Measurements from ENCODE around the gene FMO4. TPM values are rescaled to one million over a fixed set of nuclear protein-coding genes. Genes with fewer than 3 reads are reported as not detected.

FMO4 gene
- total and polyA plus RNA-seq, 2 of the 13 experiments (the other 11 are each of a cell fraction or from before 2014, with no cell fraction given), result 0.07 to 0.29 TPM

DNA sequence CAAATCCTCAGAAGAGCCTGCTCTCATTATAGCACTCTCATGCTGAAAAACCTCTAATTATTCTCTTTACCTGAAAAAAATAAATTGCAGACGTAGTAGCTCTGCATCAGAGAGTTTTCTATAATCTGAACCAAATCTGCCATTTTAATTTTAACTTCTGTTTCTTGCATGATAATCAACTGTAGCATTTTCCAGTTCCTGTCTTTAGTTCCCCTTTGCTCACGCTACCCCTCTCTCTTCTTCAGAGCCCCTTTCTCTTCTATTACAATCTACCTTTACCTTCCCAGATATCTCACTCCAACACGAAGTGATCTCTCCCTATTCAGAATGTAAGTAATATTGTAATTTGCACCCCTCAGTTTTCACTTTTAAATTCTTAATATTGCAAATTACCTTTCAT is 34.3 kb upstream of the FMO4 start:
- no TSS peak for BruUV-seq (replicated peaks)
- POLR2A ChIA-PET, result no interaction called here
- ATAC-seq (no peak), DNase-seq (ENCODE audit: low spot score) (no peak), FAIRE-seq (no peak)
- Histone ChIP-seq H4K20me1 (ENCODE audit: insufficient read depth, low read length) (no peaks in the 10 kb centered on the region), H3K9ac (ENCODE audit: insufficient read depth, low read depth, low read length) (no peak overlapping the region), H3K4me1 (ENCODE audit: insufficient read depth, low read length) (no peaks in the 10 kb centered on the region), H3K4me2 (ENCODE audit: low read depth, low read length) (no peak overlapping the region), H3K27me3 (ENCODE audit: control insufficient read depth in 1 of 2, insufficient read depth in 2 of 2, low read length in 2 of 2) (no peaks in the 10 kb centered on the region; a peak in 1 of 5 replicates), H3K79me2 (ENCODE audit: insufficient read depth, low read length) (no peaks in the 10 kb centered on the region), H2AFZ (ENCODE audit: low read length) (no peak overlapping the region), H3K36me3 (replicated peaks in 1 of 2; ENCODE audit: control insufficient read depth in 1 of 2, insufficient read depth in 2 of 2, low read length in 2 of 2) (no peaks in the 10 kb centered on the region), H3K4me3 (replicated peaks in 1 of 3; ENCODE audit: insufficient read depth in 1 of 3, low read depth in 2 of 3, low read length in 3 of 3) (no peak overlapping the region), H3K27ac (ENCODE audit: extremely low read length, insufficient read depth, low read length) (no peak overlapping the region), H3K9me3 (ENCODE audit: low read length) (no peaks in the 10 kb centered on the region)
- intact Hi-C loops (cut with micrococcal nuclease; ENCODE audit: unreplicated experiment), result no loop called here
- CTCF ChIA-PET (ENCODE audit: low intra/inter-chr PET ratio, low total read pairs), result no interaction called here
- no peak for TF ChIP-seq ZFY (CRISPR knock-in tag; IDR thresholded peaks at IDR 0.05)
- TF ChIP-seq PRMT3 (CRISPR knock-in tag; IDR thresholded peaks at IDR 0.05; ENCODE audit: borderline replicate concordance, low read depth), result no peak
- TF ChIP-seq ARHGAP35 (CRISPR knock-in tag; IDR thresholded peaks at IDR 0.05; ENCODE audit: borderline replicate concordance), result no peak
- no peak for TF ChIP-seq SATB2 (CRISPR knock-in tag; IDR thresholded peaks at IDR 0.05)
- TF ChIP-seq, protein P1, sequence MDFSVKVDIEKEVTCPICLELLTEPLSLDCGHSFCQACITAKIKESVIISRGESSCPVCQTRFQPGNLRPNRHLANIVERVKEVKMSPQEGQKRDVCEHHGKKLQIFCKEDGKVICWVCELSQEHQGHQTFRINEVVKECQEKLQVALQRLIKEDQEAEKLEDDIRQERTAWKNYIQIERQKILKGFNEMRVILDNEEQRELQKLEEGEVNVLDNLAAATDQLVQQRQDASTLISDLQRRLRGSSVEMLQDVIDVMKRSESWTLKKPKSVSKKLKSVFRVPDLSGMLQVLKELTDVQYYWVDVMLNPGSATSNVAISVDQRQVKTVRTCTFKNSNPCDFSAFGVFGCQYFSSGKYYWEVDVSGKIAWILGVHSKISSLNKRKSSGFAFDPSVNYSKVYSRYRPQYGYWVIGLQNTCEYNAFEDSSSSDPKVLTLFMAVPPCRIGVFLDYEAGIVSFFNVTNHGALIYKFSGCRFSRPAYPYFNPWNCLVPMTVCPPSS (IDR thresholded peaks at IDR 0.05), result no peak
- TF ChIP-seq ZKSCAN5 (CRISPR knock-in tag; IDR thresholded peaks at IDR 0.05), result no peak
- TF ChIP-seq AKAP8 (CRISPR knock-in tag; IDR thresholded peaks at IDR 0.05), result no peak
- TF ChIP-seq ZNF652 (CRISPR knock-in tag; IDR thresholded peaks at IDR 0.05; ENCODE audit: borderline replicate concordance, low read depth), result no peak
- no peak for TF ChIP-seq MYNN (CRISPR knock-in tag; IDR thresholded peaks at IDR 0.05; ENCODE audit: low read depth)
- no peak for TF ChIP-seq ZNF598 (CRISPR knock-in tag; IDR thresholded peaks at IDR 0.05; ENCODE audit: borderline replicate concordance)
- TF ChIP-seq ZFP82 (CRISPR knock-in tag; IDR thresholded peaks at IDR 0.05; ENCODE audit: borderline replicate concordance), result no peak
- in situ Hi-C loops (cut with HindIII; ENCODE audit: extremely low pct_ligation_motif_present, low pct_unique_long_range_greater_than_20kb), result no loop called here
- 8% methylated on average over 3 of the region's 3 CpGs for WGBS (ENCODE audit: low lambda C conversion rate)

Data from HepG2 (cell line).